ENCODE results near the gene HACD3.

DNA sequence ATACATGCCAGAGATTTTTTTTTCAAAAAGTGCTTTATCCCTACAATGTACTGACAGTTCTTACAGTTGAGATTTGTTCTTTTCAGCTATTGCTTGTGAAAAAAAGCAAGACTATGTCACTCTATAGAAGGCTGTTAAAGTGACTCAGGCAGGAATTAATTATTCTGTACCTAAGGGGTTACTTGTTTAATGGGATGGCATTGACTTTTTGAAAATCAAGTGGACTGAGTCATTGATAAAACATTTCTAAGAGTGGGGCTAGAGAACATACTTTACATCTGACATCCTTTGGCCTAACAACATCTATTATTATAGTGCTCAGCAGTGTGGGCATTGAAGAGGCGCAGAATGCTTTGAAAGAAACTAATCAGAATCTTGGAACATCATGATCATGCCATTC is 46.4 kb downstream of the HACD3 start:
- no peak for TF ChIP-seq HDAC2 (IDR thresholded peaks at IDR 0.05)
- TF ChIP-seq, protein P1, sequence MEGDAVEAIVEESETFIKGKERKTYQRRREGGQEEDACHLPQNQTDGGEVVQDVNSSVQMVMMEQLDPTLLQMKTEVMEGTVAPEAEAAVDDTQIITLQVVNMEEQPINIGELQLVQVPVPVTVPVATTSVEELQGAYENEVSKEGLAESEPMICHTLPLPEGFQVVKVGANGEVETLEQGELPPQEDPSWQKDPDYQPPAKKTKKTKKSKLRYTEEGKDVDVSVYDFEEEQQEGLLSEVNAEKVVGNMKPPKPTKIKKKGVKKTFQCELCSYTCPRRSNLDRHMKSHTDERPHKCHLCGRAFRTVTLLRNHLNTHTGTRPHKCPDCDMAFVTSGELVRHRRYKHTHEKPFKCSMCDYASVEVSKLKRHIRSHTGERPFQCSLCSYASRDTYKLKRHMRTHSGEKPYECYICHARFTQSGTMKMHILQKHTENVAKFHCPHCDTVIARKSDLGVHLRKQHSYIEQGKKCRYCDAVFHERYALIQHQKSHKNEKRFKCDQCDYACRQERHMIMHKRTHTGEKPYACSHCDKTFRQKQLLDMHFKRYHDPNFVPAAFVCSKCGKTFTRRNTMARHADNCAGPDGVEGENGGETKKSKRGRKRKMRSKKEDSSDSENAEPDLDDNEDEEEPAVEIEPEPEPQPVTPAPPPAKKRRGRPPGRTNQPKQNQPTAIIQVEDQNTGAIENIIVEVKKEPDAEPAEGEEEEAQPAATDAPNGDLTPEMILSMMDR (IDR thresholded peaks at IDR 0.05): no peak
- TF ChIP-seq, protein P2, sequence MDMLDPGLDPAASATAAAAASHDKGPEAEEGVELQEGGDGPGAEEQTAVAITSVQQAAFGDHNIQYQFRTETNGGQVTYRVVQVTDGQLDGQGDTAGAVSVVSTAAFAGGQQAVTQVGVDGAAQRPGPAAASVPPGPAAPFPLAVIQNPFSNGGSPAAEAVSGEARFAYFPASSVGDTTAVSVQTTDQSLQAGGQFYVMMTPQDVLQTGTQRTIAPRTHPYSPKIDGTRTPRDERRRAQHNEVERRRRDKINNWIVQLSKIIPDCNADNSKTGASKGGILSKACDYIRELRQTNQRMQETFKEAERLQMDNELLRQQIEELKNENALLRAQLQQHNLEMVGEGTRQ (IDR thresholded peaks at IDR 0.05): no peak
- TF ChIP-seq KDM1A (IDR thresholded peaks at IDR 0.05; ENCODE audit: low read depth): no peak
- no peak for TF ChIP-seq POLR2A (IDR thresholded peaks at IDR 0.05; ENCODE audit: low read length)
- no peak for TF ChIP-seq JUN (IDR thresholded peaks at IDR 0.05)
- TF ChIP-seq, protein P3, sequence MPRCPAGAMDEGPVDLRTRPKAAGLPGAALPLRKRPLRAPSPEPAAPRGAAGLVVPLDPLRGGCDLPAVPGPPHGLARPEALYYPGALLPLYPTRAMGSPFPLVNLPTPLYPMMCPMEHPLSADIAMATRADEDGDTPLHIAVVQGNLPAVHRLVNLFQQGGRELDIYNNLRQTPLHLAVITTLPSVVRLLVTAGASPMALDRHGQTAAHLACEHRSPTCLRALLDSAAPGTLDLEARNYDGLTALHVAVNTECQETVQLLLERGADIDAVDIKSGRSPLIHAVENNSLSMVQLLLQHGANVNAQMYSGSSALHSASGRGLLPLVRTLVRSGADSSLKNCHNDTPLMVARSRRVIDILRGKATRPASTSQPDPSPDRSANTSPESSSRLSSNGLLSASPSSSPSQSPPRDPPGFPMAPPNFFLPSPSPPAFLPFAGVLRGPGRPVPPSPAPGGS (IDR thresholded peaks at IDR 0.05): no peak
- no peak for TF ChIP-seq RAD21 (conservative IDR thresholded peaks at IDR 0.05 in 1 of 2, IDR thresholded peaks at IDR 0.05 in 1 of 2)
- TF ChIP-seq ESRRA (IDR thresholded peaks at IDR 0.05; ENCODE audit: borderline replicate concordance, low read length): no peak
- TF ChIP-seq CHD2 (IDR thresholded peaks at IDR 0.05; ENCODE audit: low read length, partially characterized antibody): no peak
